Gastrocnemius medialis (tissue), 4 donors: ENCODE results near the gene GRIK4.

ENCODE experiments used
- POLR2A ChIP-seq, 2 donors: fragments of 450-650 bp; IDR thresholded peaks; one replicate each; pipeline ENCODE4 v1.6.1; 2017; ENCODE audit warnings: antibody characterized with exemption in 2 of 2, mild to moderate bottlenecking in 2 of 2, moderate library complexity in 2 of 2
- TF ChIP-seq, protein P1 (sequence below), 5 experiments: fragments of 450-650 bp in 3 of 5; fragments of 200-600 bp in 2 of 5; sonication (generic) in 2 of 5; IDR thresholded peaks in 4 of 5; conservative IDR thresholded peaks in 1 of 5; 1 replicate in 4 of 5; 2 replicates in 1 of 5; pipeline ENCODE4 v1.5.1; 2016 to 2019; ENCODE audit warnings: antibody characterized with exemption in 5 of 5, mild to moderate bottlenecking in 3 of 5, moderate library complexity in 3 of 5

GRCh38 chr11:120569861-120570260 is 58.3 kb downstream of the GRIK4 start:
- TF ChIP-seq, protein P1, sequence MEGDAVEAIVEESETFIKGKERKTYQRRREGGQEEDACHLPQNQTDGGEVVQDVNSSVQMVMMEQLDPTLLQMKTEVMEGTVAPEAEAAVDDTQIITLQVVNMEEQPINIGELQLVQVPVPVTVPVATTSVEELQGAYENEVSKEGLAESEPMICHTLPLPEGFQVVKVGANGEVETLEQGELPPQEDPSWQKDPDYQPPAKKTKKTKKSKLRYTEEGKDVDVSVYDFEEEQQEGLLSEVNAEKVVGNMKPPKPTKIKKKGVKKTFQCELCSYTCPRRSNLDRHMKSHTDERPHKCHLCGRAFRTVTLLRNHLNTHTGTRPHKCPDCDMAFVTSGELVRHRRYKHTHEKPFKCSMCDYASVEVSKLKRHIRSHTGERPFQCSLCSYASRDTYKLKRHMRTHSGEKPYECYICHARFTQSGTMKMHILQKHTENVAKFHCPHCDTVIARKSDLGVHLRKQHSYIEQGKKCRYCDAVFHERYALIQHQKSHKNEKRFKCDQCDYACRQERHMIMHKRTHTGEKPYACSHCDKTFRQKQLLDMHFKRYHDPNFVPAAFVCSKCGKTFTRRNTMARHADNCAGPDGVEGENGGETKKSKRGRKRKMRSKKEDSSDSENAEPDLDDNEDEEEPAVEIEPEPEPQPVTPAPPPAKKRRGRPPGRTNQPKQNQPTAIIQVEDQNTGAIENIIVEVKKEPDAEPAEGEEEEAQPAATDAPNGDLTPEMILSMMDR (IDR thresholded peaks at IDR 0.05 in 4 of 5, conservative IDR thresholded peaks at IDR 0.05 in 1 of 5), result no peak
- no peak for TF ChIP-seq POLR2A (IDR thresholded peaks at IDR 0.05)
